Large intestine (tissue), 3 donors: ENCODE measurements around the gene MTSS2. TPM values are rescaled to one million over a fixed set of nuclear protein-coding genes. Genes with fewer than 3 reads are reported as not detected.
"Not testable (repeated sequence)": the region's sequence is repeated elsewhere in the genome, so short reads cannot be mapped to it uniquely, and the experiment has no call there.

Source experiments
- DNase-seq, 2 donors: peaks; one replicate each; pipeline versions ENCODE4 v3.0.0 to v3.0.0-alpha.2; 2013
- H3K27ac ChIP-seq: one replicate; pipeline ENCODE4 v1.5.1; 2013; ENCODE audit warnings: low read length
- H3K27me3 ChIP-seq: 2 replicates; pipeline ENCODE4 v1.6.1; 2013; ENCODE audit warnings: low read length; ENCODE audit not compliant: control insufficient read depth, insufficient read depth
- H3K36me3 ChIP-seq: 2 replicates; pipeline ENCODE4 v1.6.1; 2013; ENCODE audit warnings: low read length; ENCODE audit not compliant: control insufficient read depth, insufficient read depth
- H3K4me1 ChIP-seq: one replicate; pipeline ENCODE4 v1.6.1; 2013; ENCODE audit warnings: low read length; ENCODE audit not compliant: control insufficient read depth, insufficient read depth
- H3K4me3 ChIP-seq: one replicate; pipeline ENCODE4 v1.5.1; 2013; ENCODE audit warnings: low read length
- H3K9me3 ChIP-seq: one replicate; pipeline ENCODE4 v1.6.1; 2013; ENCODE audit warnings: mild to moderate bottlenecking, low read depth, low read length, moderate library complexity; ENCODE audit not compliant: control insufficient read depth
- WGBS: methylation state at CpG from one replicate; pipeline ENCODE4 v1.1.5; 2013; ENCODE audit warnings: low lambda C conversion rate; ENCODE audit not compliant: insufficient coverage; 5-methylcytosine and 5-hydroxymethylcytosine counted together
- polyA plus RNA-seq: library from polyadenylated mRNA; unstranded; fragments of 120-200 nt; gene quantifications from one replicate; pipeline ENCODE4 v1.2.1, GENCODE V29; 2013

Gene MTSS2
- polyA plus RNA-seq, 1 donor, result 27.1 TPM

DNA sequence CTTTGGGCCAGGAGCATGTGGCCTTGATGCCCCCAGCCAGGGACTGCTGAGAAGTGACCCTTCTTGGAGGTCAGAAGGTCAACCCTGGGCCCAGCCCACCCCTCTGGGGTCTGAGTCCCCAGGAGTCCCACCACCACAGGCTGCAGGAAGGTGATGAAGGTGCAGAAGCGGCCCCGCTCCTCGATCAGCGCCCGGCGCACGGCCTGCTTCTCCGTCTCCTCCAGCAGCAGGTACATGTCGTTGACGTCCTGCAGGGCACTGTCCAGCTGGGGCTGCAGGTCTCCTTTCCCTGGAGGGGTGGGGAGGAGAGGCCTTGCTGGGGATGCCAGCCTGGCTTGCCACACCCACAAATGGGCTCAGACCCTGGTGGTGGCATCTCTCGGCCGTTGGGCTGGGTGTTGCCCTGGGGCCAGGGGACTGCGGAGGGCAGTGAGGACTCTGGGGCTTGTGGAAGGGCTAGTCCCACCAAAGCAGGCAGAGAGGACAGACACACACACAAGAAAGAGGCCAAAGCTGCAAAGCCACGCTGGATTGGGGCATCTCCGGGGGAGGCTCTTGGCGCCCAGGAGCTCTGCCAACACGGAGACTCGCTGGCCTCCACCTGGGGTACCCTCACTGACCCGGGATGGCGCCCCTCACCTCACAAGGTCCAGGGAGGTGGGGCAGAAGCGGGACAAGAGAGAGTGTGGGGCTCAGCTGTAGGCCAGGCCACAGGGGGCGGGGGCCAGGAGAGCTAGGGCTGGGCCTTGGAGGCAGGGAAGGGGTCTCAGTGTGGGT, 7.5 kb downstream of the MTSS2 start:
- peaks cover 2% of the 10 kb centered on the region for H3K9me3 ChIP-seq
- no peak for DNase-seq
- H3K4me3 ChIP-seq, result no peak overlapping the region
- WGBS, result 80% methylated on average over 1 of the region's 22 CpGs
- H3K36me3 ChIP-seq, result peaks cover 45% of the 10 kb centered on the region
- no peaks in the 10 kb centered on the region for H3K27me3 ChIP-seq
- H3K4me1 ChIP-seq, result peaks cover 9% of the 10 kb centered on the region
- no peak overlapping the region for H3K27ac ChIP-seq

- no CpG with 5 or more reads among the region's 15 CpGs for WGBS
Measured at GRCh38 chr16:70677499-70678120, 8.2 kb downstream of the MTSS2 start.

GRCh38 chr16:70676675-70677498, 9.0 kb downstream of the MTSS2 start:
- Histone ChIP-seq H3K27me3 (no peaks in the 10 kb centered on the region), H3K9me3 (peaks cover 2% of the 10 kb centered on the region), H3K27ac (no peak overlapping the region), H3K36me3 (peaks cover 41% of the 10 kb centered on the region), H3K4me3 (no peak overlapping the region), H3K4me1 (peaks cover 4% of the 10 kb centered on the region)
- WGBS, result no CpG with 5 or more reads among the region's 14 CpGs
- no peak for DNase-seq

More at GRCh38 chr16:70677499-70678120, 8.2 kb downstream of the MTSS2 start:
- no peak overlapping the region for H3K27ac ChIP-seq
- peaks cover 2% of the 10 kb centered on the region for H3K9me3 ChIP-seq
- no peak overlapping the region for H3K4me3 ChIP-seq
- DNase-seq, result no peak
- H3K36me3 ChIP-seq, result peaks cover 41% of the 10 kb centered on the region
- peaks cover 5% of the 10 kb centered on the region for H3K4me1 ChIP-seq
- no peaks in the 10 kb centered on the region for H3K27me3 ChIP-seq

GRCh38 chr16:70675851-70676513, 9.9 kb downstream of the MTSS2 start:
- H3K4me3 ChIP-seq, result no peak overlapping the region
- peaks cover 2% of the 10 kb centered on the region for H3K9me3 ChIP-seq
- H3K36me3 ChIP-seq, result peaks cover 46% of the 10 kb centered on the region
- H3K4me1 ChIP-seq, result peaks cover 4% of the 10 kb centered on the region
- H3K27me3 ChIP-seq, result no peaks in the 10 kb centered on the region
- WGBS, result no CpG with 5 or more reads among the region's 7 CpGs
- DNase-seq, result no peak
- no peak overlapping the region for H3K27ac ChIP-seq

DNA sequence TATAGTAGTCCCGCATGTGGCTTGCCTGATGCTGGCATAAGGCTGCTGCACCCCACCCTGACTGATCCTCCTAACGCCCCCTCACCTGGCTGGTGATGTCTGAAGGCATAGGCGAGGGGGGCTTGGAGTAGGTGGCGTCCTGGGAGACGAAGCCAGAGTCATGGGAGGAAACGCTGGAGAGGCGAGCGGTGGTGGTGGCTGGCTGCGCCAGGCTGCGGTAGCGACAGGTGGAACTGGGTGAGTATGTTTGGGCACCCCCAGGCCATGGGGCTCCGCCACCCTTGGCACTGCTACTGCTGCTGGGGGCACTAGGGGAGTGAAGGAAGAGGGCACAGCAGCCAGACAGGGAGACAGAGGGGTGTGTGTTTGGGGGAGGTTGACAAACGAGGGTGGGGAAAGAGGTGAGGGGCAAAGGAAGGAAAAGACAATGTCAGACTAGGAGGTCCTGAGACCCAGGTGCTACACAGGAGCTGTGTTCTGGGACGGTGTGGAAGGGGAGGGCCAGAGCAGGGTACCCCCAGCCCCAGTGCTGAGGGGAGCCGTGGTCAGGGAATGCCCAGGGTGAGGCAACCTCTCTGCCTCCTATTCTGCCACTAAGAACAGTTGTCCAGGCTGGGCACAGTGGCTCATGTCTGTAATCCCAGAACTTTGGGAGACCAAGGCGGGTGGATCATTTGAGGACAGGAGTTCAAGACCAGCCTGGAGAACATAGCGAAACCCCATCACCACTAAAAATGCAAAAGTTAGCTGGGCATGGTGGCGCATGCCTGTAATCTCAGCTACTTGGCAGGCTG, 11.4 kb downstream of the MTSS2 start:
- H3K4me3 ChIP-seq, result no peak overlapping the region
- no peak for DNase-seq
- peaks cover 54% of the 10 kb centered on the region for H3K36me3 ChIP-seq
- no peaks in the 10 kb centered on the region for H3K9me3 ChIP-seq
- 80% methylated on average over 1 of the region's 18 CpGs for WGBS
- H3K27me3 ChIP-seq, result no peaks in the 10 kb centered on the region
- H3K27ac ChIP-seq, result no peak overlapping the region
- no peaks in the 10 kb centered on the region for H3K4me1 ChIP-seq

- H3K4me3 ChIP-seq, H3K27me3 ChIP-seq, DNase-seq, H3K27ac ChIP-seq, H3K9me3 ChIP-seq, H3K4me1 ChIP-seq: not testable (repeated sequence)
- WGBS, result no CpG with 5 or more reads among the region's 4 CpGs
- peaks cover 48% of the 10 kb centered on the region for H3K36me3 ChIP-seq
Measured at GRCh38 chr16:70670938-70671337, 14.9 kb downstream of the MTSS2 start.

DNA sequence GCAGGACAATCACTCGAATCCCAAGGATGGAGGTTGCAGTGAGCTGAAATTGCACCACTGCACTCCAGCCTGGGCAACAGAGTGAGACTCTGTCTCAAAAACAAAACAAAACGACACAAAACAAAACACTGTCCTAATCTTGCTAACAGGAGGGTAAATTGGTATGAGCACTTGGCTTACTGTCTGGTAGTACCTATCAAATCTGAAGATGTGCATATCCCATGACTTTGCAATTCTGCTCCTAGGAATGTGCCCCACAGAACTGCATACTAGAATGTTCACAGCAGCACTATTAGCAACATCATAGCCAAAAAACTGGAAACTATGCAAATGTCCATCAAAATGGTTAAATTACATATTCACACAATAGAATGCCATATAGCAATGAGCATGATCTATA, 15.7 kb downstream of the MTSS2 start:
- Histone ChIP-seq H3K27me3 (no peaks in the 10 kb centered on the region), H3K36me3 (peaks cover 51% of the 10 kb centered on the region), H3K4me1 (no peaks in the 10 kb centered on the region), H3K27ac (no peak overlapping the region), H3K9me3 (no peaks in the 10 kb centered on the region), H3K4me3 (no peak overlapping the region)
- 100% methylated on average over 1 of the region's 2 CpGs for WGBS
- DNase-seq, result no peak

DNA sequence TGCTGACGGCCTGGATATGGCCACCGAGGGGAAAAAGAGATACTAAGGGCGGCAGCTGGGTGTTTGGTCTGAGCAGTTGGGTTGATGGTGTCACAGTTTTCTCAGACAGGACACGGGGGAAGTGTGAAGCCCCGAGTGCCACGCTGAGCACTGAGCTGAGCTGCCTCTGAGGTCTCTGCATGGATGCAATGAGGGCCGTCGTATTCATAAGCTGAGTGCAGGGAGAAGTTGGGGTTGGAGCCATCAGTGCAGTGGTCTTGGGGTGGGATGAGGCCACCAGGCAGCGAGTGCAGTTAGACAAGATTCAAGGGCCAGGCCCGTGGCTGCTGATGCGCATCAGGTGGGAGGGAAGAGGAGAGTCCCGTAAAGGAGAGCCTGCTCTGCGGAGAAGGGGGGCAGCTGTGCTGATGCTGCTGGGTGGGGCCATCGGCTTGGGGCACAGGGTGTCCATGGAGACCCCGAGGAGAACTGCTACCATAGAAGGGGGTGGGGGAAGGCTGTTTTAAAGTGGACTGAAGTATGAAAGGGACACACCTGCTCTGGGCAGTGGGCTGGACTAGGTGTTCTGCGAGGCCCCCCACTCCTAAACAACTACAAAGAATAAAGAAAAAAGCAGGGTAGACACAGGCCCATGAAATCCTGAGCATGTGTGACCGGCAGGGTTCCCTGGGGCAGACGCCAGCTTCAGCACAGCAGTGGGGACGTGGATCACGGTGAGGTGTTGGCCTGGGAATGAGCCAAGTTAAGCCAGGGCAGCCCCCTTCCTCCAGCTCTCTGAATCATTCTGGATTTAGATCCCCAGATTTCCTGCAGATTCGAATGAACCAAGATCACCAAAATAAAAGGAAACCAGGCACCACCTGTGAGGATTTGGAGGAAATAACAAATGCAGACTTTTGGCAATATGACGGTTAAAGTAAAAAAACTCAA, 19.8 kb downstream of the MTSS2 start:
- Histone ChIP-seq H3K9me3 (no peaks in the 10 kb centered on the region), H3K4me3 (no peak overlapping the region), H3K36me3 (peaks cover 64% of the 10 kb centered on the region), H3K27me3 (no peaks in the 10 kb centered on the region), H3K4me1 (no peaks in the 10 kb centered on the region), H3K27ac (no peak overlapping the region)
- 100% methylated on average over 1 of the region's 22 CpGs for WGBS
- DNase-seq, result no peak

GRCh38 chr16:70665113-70665694, 20.6 kb downstream of the MTSS2 start:
- peaks cover 58% of the 10 kb centered on the region for H3K36me3 ChIP-seq
- no peaks in the 10 kb centered on the region for H3K4me1 ChIP-seq
- H3K9me3 ChIP-seq, result no peaks in the 10 kb centered on the region
- no peak overlapping the region for H3K27ac ChIP-seq
- no CpG with 5 or more reads among the region's 14 CpGs for WGBS
- DNase-seq, result no peak
- no peak overlapping the region for H3K4me3 ChIP-seq
- H3K27me3 ChIP-seq, result no peaks in the 10 kb centered on the region
